Activated CD8-positive, alpha-beta T cell treated with anti-CD3 and anti-CD28 coated beads, Interleukin-2, amount 10 ng/mL, durations not matched to agents 7 days and 5 days (primary cell): ENCODE measurements around the gene DTX3L. TPM values are rescaled to one million over a fixed set of nuclear protein-coding genes. Genes with fewer than 3 reads are reported as not detected.

Source experiments
- ATAC-seq: fragments of 150-1000 bp; cut with Tn5 transposase; one replicate; pipeline ENCODE4 v1.10.0; 2021; ENCODE audit warnings: moderate library complexity
- CTCF ChIA-PET: fragments of 350-600 bp; sonication (Branson Sonifier 250); formaldehyde crosslinking; loops from one replicate; lab custom pipeline; 2021; ENCODE audit warnings: antibody characterized with exemption; lab: Charles Lee
- POLR2A ChIA-PET: fragments of 350-600 bp; sonication (Branson Sonifier 250); formaldehyde crosslinking; loops from one replicate; lab custom pipeline; 2021; ENCODE audit warnings: antibody characterized with exemption; lab: Charles Lee
- DNase-seq: peaks from one replicate; pipeline ENCODE4 v3.0.0-alpha.2; 2020
- H3K27ac Mint-ChIP-seq: one replicate; pipeline ENCODE4 v1.8.0; 2021; ENCODE audit warnings: mild to moderate bottlenecking, mixed read lengths
- H3K27me3 Mint-ChIP-seq: one replicate; pipeline ENCODE4 v1.8.0; 2021; ENCODE audit warnings: low read depth, mixed read lengths
- H3K36me3 Mint-ChIP-seq: one replicate; pipeline ENCODE4 v1.8.0; 2021; ENCODE audit warnings: low read depth, mixed read lengths
- H3K4me1 Mint-ChIP-seq: one replicate; pipeline ENCODE4 v1.8.0; 2021; ENCODE audit warnings: low read depth, mixed read lengths
- H3K4me3 Mint-ChIP-seq: one replicate; pipeline ENCODE4 v1.8.0; 2021; ENCODE audit warnings: mild to moderate bottlenecking, mixed read lengths
- H3K9me3 Mint-ChIP-seq: one replicate; pipeline ENCODE4 v1.8.0; 2022; ENCODE audit warnings: mixed read lengths; ENCODE audit not compliant: insufficient read depth
- total RNA-seq, 2 experiments: library from RNA; stranded (reverse); gene quantifications; one replicate each; pipeline ENCODE4 v1.2.3, GENCODE V29; 2021

Gene DTX3L
- total RNA-seq, 2 experiments from 2014 or later = 124 to 127 TPM

GRCh38 chr3:122536632-122537001, 27.5 kb upstream of the DTX3L start:
- no peaks in the 10 kb centered on the region for H3K27me3 Mint-ChIP-seq
- ChIA-PET POLR2A (no interaction called here), CTCF (interaction anchor here (0.8 to 1.6 kb wide), 4 partner anchors 13 to 189 kb away, joined by 3 read pairs; no protein-coding TSS in a partner anchor)
- H3K4me3 Mint-ChIP-seq = no peak overlapping the region
- peaks cover 82% of the 10 kb centered on the region for H3K36me3 Mint-ChIP-seq
- no peak for DNase-seq
- H3K27ac Mint-ChIP-seq = no peak overlapping the region
- ATAC-seq = no peak
- peaks cover 34% of the 10 kb centered on the region for H3K4me1 Mint-ChIP-seq
- no peaks in the 10 kb centered on the region for H3K9me3 Mint-ChIP-seq

- H3K9me3 Mint-ChIP-seq = no peaks in the 10 kb centered on the region
- ATAC-seq (no peak), DNase-seq (no peak)
- H3K4me1 Mint-ChIP-seq = peaks cover 25% of the 10 kb centered on the region
- H3K4me3 Mint-ChIP-seq = no peak overlapping the region
- ChIA-PET POLR2A (no interaction called here), CTCF (no interaction called here)
- H3K36me3 Mint-ChIP-seq = peaks cover 75% of the 10 kb centered on the region
- H3K27ac Mint-ChIP-seq = no peak overlapping the region
- H3K27me3 Mint-ChIP-seq = no peaks in the 10 kb centered on the region
Observed at GRCh38 chr3:122538956-122539490, 25.1 kb upstream of the DTX3L start.

DNA sequence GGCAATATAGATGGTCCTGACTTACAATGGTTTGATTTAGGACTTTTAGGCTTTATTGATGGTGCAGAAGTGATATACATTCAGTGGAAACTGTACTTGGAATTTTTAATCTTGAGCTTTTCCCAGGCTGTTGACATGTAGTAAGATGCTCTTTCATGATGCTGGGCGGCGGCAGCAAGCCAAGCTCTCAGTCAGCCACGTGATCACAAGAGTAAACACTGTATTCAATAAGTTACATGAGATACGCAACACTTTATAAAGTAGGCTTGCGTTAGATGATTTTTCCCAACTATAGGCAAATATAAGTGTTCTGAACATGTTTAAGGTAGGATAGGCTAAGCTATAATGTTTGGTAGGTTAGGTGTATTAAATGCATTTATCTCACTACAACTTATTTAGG, 18.0 kb upstream of the DTX3L start:
- Mint-ChIP-seq H3K9me3 (no peaks in the 10 kb centered on the region), H3K27ac (no peak overlapping the region), H3K27me3 (no peaks in the 10 kb centered on the region), H3K36me3 (peaks cover 79% of the 10 kb centered on the region), H3K4me1 (peaks cover 9% of the 10 kb centered on the region), H3K4me3 (no peak overlapping the region)
- DNase-seq (no peak), ATAC-seq (no peak)
- POLR2A ChIA-PET = interaction anchor here (1.2 kb wide), 1 partner anchor 9 kb away, joined by 4 read pairs; no protein-coding TSS in a partner anchor
- CTCF ChIA-PET = interaction anchor here (1.6 to 2.0 kb wide), 2 partner anchors 14 to 133 kb away, joined by 4 to 7 read pairs; no protein-coding TSS in a partner anchor

DNA sequence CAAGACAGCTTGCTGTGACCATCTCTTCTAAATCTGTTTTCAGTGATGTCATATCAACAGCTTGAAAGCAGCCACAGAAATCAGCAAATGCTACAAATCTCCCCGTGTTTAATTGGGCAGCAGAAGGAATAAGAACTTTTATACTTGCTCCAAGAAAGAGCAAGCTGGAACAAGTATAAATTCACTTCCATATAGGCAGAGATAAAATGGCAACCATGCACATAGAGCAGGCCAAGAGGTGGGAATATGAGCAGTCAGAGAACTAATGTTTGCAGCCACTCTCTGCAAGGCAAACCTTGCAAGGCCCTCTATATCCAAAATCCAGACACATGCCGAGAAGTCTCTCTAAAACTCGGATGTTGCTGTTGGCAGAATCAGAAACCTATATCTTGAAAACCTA, 16.1 kb upstream of the DTX3L start:
- DNase-seq (no peak), ATAC-seq (no peak)
- peak overlapping the region; percentile 26 for H3K27ac Mint-ChIP-seq
- no peaks in the 10 kb centered on the region for H3K27me3 Mint-ChIP-seq
- ChIA-PET CTCF (interaction anchor here (0.6 to 2.5 kb wide), 6 partner anchors 10 to 155 kb away, joined by 3 to 17 read pairs (median 5); partner anchors contain the start of gene PARP14), POLR2A (interaction anchor here (0.7 to 1.3 kb wide), 2 partner anchors 9 to 29 kb away, joined by 3 to 4 read pairs; partner anchors contain the start of gene PARP15)
- H3K4me3 Mint-ChIP-seq = no peak overlapping the region
- H3K36me3 Mint-ChIP-seq = peaks cover 88% of the 10 kb centered on the region
- peaks cover 10% of the 10 kb centered on the region for H3K4me1 Mint-ChIP-seq
- H3K9me3 Mint-ChIP-seq = no peaks in the 10 kb centered on the region

DNA sequence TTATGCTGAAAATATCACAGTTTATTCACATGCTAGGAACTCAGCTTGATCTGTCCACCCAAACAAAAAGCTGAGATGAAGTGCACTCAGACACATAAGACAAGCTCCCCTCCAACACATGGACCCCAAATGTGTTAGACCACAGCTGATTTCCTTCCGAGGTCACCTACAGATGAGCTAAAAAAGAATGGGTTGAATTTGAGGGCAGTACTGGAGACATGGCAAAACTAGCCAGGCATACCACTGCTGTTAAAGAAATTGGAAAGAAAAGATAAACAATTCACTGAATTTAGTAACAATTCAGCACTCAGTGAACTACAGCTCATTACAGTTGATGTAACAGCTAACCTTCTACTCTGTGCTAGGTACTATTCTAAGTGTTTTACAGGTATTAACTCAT, 15.5 kb upstream of the DTX3L start:
- peak overlapping the region; percentile 26 for H3K27ac Mint-ChIP-seq

DNA sequence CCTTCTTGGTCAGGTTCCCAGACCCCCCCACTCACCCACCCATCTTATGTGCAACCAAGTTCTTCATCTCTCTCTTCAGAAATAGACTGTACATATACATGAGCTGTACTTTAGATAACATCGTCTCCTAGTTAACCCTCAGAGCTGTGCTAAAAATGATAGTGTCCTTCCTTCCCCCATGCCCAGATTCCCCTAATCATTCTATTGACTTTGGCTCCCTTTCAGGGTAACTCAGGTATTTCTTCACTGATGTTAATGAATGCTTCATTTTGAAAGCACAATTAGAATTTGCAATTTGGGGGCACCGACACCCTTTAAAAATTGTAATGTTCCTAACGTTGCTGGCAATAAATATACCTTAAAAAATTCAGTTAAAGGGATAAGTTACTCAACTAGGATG, 11.0 kb upstream of the DTX3L start:
- H3K9me3 Mint-ChIP-seq = no peaks in the 10 kb centered on the region
- ChIA-PET CTCF (interaction anchor here (2.1 to 2.4 kb wide), 2 partner anchors 126 to 160 kb away, joined by 5 to 22 read pairs; no protein-coding TSS in a partner anchor), POLR2A (interaction anchor here (1.3 kb wide), 1 partner anchor 38 kb away, joined by 3 read pairs; the partner anchor contains the start of gene KPNA1)
- ATAC-seq = no peak
- no peaks in the 10 kb centered on the region for H3K27me3 Mint-ChIP-seq
- peaks cover 27% of the 10 kb centered on the region for H3K4me1 Mint-ChIP-seq
- H3K36me3 Mint-ChIP-seq = peaks cover 84% of the 10 kb centered on the region
- no peak for DNase-seq
- no peak overlapping the region for H3K27ac Mint-ChIP-seq
- no peak overlapping the region for H3K4me3 Mint-ChIP-seq

More for the DNA sequence above, 15.5 kb upstream of the DTX3L start:
- Mint-ChIP-seq H3K4me1 (peaks cover 13% of the 10 kb centered on the region), H3K27me3 (no peaks in the 10 kb centered on the region), H3K9me3 (no peaks in the 10 kb centered on the region), H3K36me3 (peaks cover 88% of the 10 kb centered on the region), H3K4me3 (no peak overlapping the region)
- DNase-seq (no peak), ATAC-seq (no peak)
- ChIA-PET CTCF (interaction anchor here (0.8 to 2.5 kb wide), 6 partner anchors 11 to 155 kb away, joined by 3 to 17 read pairs (median 5); partner anchors contain the start of gene PARP14), POLR2A (interaction anchor here (0.6 to 1.3 kb wide), 3 partner anchors 8 to 29 kb away, joined by 3 to 4 read pairs (median 3); partner anchors contain the start of gene PARP15)

GRCh38 chr3:122555275-122556071, 8.7 kb upstream of the DTX3L start:
- DNase-seq = no peak
- ChIA-PET CTCF (interaction anchor here (2.4 to 11.0 kb wide), 2 partner anchors 123 to 124 kb away, joined by 22 to 248 read pairs; partner anchors contain the start of gene PARP14), POLR2A (interaction anchor here (0.5 to 1.4 kb wide), 4 partner anchors 8 to 239 kb away, joined by 3 to 6 read pairs (median 4); partner anchors contain the start of genes DTX3L and PARP9)
- H3K9me3 Mint-ChIP-seq = no peaks in the 10 kb centered on the region
- H3K36me3 Mint-ChIP-seq = peaks cover 79% of the 10 kb centered on the region
- no peak overlapping the region for H3K27ac Mint-ChIP-seq
- no peaks in the 10 kb centered on the region for H3K27me3 Mint-ChIP-seq
- ATAC-seq = no peak
- peaks cover 30% of the 10 kb centered on the region for H3K4me1 Mint-ChIP-seq
- no peak overlapping the region for H3K4me3 Mint-ChIP-seq

DNA sequence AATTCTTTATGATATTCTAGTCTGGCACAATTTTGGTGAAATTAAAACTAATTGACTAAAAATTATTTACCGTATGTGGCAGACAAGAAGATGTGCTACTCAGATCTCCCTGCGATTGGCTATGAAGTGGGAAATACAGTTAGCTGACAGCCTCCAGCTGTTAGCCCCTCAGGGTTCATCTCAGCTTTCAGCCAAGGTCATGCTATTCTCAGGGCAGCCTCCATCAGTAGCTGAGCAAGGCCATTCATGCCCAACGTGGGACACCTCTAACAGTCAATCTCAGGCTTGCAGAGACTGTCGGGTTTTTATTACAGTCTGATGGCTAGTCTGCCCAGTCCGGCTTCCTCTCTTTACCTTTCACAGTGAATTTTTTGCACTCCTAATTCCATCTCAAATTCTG, 6.8 kb upstream of the DTX3L start:
- ChIA-PET CTCF (interaction anchor here (11.0 kb wide), 1 partner anchor 122 kb away, joined by 248 read pairs; the partner anchor contains the start of gene PARP14), POLR2A (interaction anchor here (1.2 kb wide), 2 partner anchors 9 to 122 kb away, joined by 3 to 6 read pairs; no protein-coding TSS in a partner anchor)
- DNase-seq (no peak), ATAC-seq (no peak)
- Mint-ChIP-seq H3K27me3 (no peaks in the 10 kb centered on the region), H3K9me3 (no peaks in the 10 kb centered on the region), H3K4me3 (no peak overlapping the region), H3K4me1 (peaks cover 41% of the 10 kb centered on the region), H3K36me3 (peaks cover 73% of the 10 kb centered on the region), H3K27ac (no peak overlapping the region)

GRCh38 chr3:122558605-122559004, 5.5 kb upstream of the DTX3L start:
- peaks cover 72% of the 10 kb centered on the region for H3K36me3 Mint-ChIP-seq

DNA sequence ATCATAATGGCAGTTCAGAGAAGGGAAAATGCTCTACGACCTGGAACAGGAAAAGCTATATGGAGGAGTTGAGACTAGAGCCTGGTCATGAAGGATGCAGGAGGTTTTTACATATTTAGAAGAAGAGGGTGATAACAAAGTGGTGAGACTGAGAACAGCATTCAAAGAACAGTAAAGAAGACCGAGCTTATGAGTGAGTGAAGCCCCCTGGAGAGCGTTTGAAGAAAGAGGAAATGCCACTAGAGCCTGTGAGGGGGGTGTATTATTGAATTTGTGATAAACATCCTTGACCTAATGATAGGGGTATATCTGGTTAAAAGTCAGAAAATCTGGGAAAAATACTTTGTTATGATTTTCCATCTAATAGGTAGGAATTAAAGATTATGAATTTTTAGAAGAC, 4.2 kb upstream of the DTX3L start:
- peaks cover 42% of the 10 kb centered on the region for H3K4me1 Mint-ChIP-seq
- H3K4me3 Mint-ChIP-seq = no peak overlapping the region
- H3K36me3 Mint-ChIP-seq = peaks cover 75% of the 10 kb centered on the region
- CTCF ChIA-PET = interaction anchor here (1.1 to 11.0 kb wide), 13 partner anchors 11 to 175 kb away, joined by 3 to 248 read pairs (median 4); partner anchors contain the start of genes FAM162A, PARP14 and PARP15
- ATAC-seq (no peak), DNase-seq (no peak)
- POLR2A ChIA-PET = interaction anchor here (0.9 to 2.0 kb wide), 4 partner anchors 117 to 144 kb away, joined by 3 to 12 read pairs (median 3); partner anchors contain the start of genes PARP14 and WDR5B
- peak overlapping the region; percentile 9 for H3K27ac Mint-ChIP-seq
- no peaks in the 10 kb centered on the region for H3K9me3 Mint-ChIP-seq
- no peaks in the 10 kb centered on the region for H3K27me3 Mint-ChIP-seq

More at GRCh38 chr3:122558605-122559004, 5.5 kb upstream of the DTX3L start:
- H3K27ac Mint-ChIP-seq = no peak overlapping the region
- H3K9me3 Mint-ChIP-seq = no peaks in the 10 kb centered on the region
- H3K4me3 Mint-ChIP-seq = no peak overlapping the region
- POLR2A ChIA-PET = interaction anchor here (0.6 to 2.0 kb wide), 4 partner anchors 10 to 121 kb away, joined by 3 to 12 read pairs (median 3); partner anchors contain the start of gene PARP14
- peaks cover 48% of the 10 kb centered on the region for H3K4me1 Mint-ChIP-seq
- H3K27me3 Mint-ChIP-seq = no peaks in the 10 kb centered on the region
- ATAC-seq = no peak
- no peak for DNase-seq
- CTCF ChIA-PET = interaction anchor here (1.1 to 11.0 kb wide), 11 partner anchors 9 to 174 kb away, joined by 3 to 248 read pairs (median 4); partner anchors contain the start of genes FAM162A and PARP14

DNA sequence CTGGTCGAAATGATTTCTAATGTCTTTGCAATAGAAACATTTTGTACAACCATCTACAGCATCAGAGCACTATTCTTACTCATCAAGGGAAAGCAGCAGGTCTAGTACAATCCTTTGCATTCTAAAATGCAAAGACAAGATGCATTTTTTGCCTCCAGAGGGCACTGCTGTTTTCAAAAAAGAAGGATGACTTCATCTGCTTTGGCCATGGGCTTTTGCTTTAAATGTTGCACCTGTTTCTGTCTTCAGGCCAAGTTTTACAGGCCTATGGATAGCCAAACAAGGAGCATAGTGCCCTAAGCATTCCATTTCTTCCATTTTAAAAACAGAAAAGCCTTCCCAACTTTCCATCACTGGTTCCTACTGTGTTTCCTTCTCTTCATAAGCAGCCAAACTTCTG, 3.5 kb upstream of the DTX3L start:
- H3K4me3 Mint-ChIP-seq = peak overlapping the region; percentile 49
- peaks cover 37% of the 10 kb centered on the region for H3K4me1 Mint-ChIP-seq
- ChIA-PET CTCF (interaction anchor here (0.8 to 11.0 kb wide), 6 partner anchors 15 to 127 kb away, joined by 3 to 248 read pairs (median 4); partner anchors contain the start of gene PARP14), POLR2A (interaction anchor here (2.0 kb wide), 1 partner anchor 119 kb away, joined by 12 read pairs; the partner anchor contains the start of gene PARP14)
- peaks cover 73% of the 10 kb centered on the region for H3K36me3 Mint-ChIP-seq
- H3K27ac Mint-ChIP-seq = peak overlapping the region; percentile 77
- no peaks in the 10 kb centered on the region for H3K9me3 Mint-ChIP-seq
- peak; percentile 11 for ATAC-seq
- peak; percentile 80 for DNase-seq
- H3K27me3 Mint-ChIP-seq = no peaks in the 10 kb centered on the region
